ENCODE data around the gene GOSR1. TPM values are rescaled to one million over a fixed set of nuclear protein-coding genes. Genes with fewer than 3 reads are reported as not detected.
A peak's percentile ranks its signal among the peaks of the same experiment; 100 is the strongest.

GOSR1 gene
- total RNA-seq, 2 donors from 2014 or later: 50.8 to 57.3 TPM

- no peaks in the 10 kb centered on the region for H3K27me3 Mint-ChIP-seq (ENCODE audit: insufficient read depth)
- Histone ChIP-seq H3K4me3 (ENCODE audit: low read length) (peak overlapping the region; percentile 89), H3K9ac (ENCODE audit: extremely low read depth, low read length, poor library complexity, severe bottlenecking) (peak overlapping the region; percentile 92), H3K9me3 (ENCODE audit: control insufficient read depth, low read length) (no peaks in the 10 kb centered on the region), H3K27me3 (ENCODE audit: control insufficient read depth, insufficient read depth, low read length, poor library complexity, severe bottlenecking) (no peaks in the 10 kb centered on the region), H3K27ac (ENCODE audit: low read depth, low read length) (peak overlapping the region; percentile 48), H3K36me3 (ENCODE audit: control insufficient read depth, insufficient read depth, low read length) (peaks cover 36% of the 10 kb centered on the region), H3K4me1 (ENCODE audit: control insufficient read depth, insufficient read depth, low read length) (no peaks in the 10 kb centered on the region)
- no peak for DNase-seq
- 0 to 1% methylated on average over 5 to 9 of the region's 9 CpGs for WGBS, 2 experiments (ENCODE audit: insufficient coverage in 1 of 2, insufficient read length in 1 of 2)
- H3K4me3 Mint-ChIP-seq: peak overlapping the region; percentile 99
- H3K9me3 Mint-ChIP-seq: no peaks in the 10 kb centered on the region
- peaks cover 26% of the 10 kb centered on the region for H3K36me3 Mint-ChIP-seq (ENCODE audit: low read depth)
- peak overlapping the region; percentile 99 for H3K27ac Mint-ChIP-seq
- no peak for TF ChIP-seq CTCF (conservative IDR thresholded peaks at IDR 0.05)
- peaks cover 14% of the 10 kb centered on the region for H3K4me1 Mint-ChIP-seq
Observed at GRCh38 chr17:30477774-30478115, 537 bp downstream of the GOSR1 start.

GRCh38 chr17:30482555-30482954 lies 5.3 kb downstream of the GOSR1 start:
- H3K27me3 Mint-ChIP-seq (ENCODE audit: insufficient read depth): no peaks in the 10 kb centered on the region
- H3K4me3 ChIP-seq (ENCODE audit: low read length): no peak overlapping the region
- H3K27me3 ChIP-seq (ENCODE audit: control insufficient read depth, insufficient read depth, low read length, poor library complexity, severe bottlenecking): no peaks in the 10 kb centered on the region
- H3K4me1 ChIP-seq (ENCODE audit: control insufficient read depth, insufficient read depth, low read length): no peaks in the 10 kb centered on the region
- no peak overlapping the region for H3K27ac ChIP-seq (ENCODE audit: low read depth, low read length)
- H3K9me3 Mint-ChIP-seq: no peaks in the 10 kb centered on the region
- TF ChIP-seq CTCF (conservative IDR thresholded peaks at IDR 0.05): no peak
- H3K4me1 Mint-ChIP-seq: peaks cover 8% of the 10 kb centered on the region
- H3K27ac Mint-ChIP-seq: no peak overlapping the region
- no peaks in the 10 kb centered on the region for H3K9me3 ChIP-seq (ENCODE audit: control insufficient read depth, low read length)
- peaks cover 69% of the 10 kb centered on the region for H3K36me3 Mint-ChIP-seq (ENCODE audit: low read depth)
- DNase-seq: no peak
- peaks cover 83% of the 10 kb centered on the region for H3K36me3 ChIP-seq (ENCODE audit: control insufficient read depth, insufficient read depth, low read length)
- no peak overlapping the region for H3K9ac ChIP-seq (ENCODE audit: extremely low read depth, low read length, poor library complexity, severe bottlenecking)
- no peak overlapping the region for H3K4me3 Mint-ChIP-seq

GRCh38 chr17:30483159-30483558 lies 6.0 kb downstream of the GOSR1 start:
- Mint-ChIP-seq H3K4me1 (peaks cover 2% of the 10 kb centered on the region), H3K27me3 (ENCODE audit: insufficient read depth) (no peaks in the 10 kb centered on the region), H3K27ac (no peak overlapping the region), H3K4me3 (no peak overlapping the region), H3K9me3 (no peaks in the 10 kb centered on the region), H3K36me3 (ENCODE audit: low read depth) (peaks cover 73% of the 10 kb centered on the region)
- no peak for DNase-seq
- Histone ChIP-seq H3K27ac (ENCODE audit: low read depth, low read length) (no peak overlapping the region), H3K27me3 (ENCODE audit: control insufficient read depth, insufficient read depth, low read length, poor library complexity, severe bottlenecking) (no peaks in the 10 kb centered on the region), H3K4me1 (ENCODE audit: control insufficient read depth, insufficient read depth, low read length) (no peaks in the 10 kb centered on the region), H3K36me3 (ENCODE audit: control insufficient read depth, insufficient read depth, low read length) (peaks cover 87% of the 10 kb centered on the region), H3K4me3 (ENCODE audit: low read length) (no peak overlapping the region), H3K9ac (ENCODE audit: extremely low read depth, low read length, poor library complexity, severe bottlenecking) (no peak overlapping the region), H3K9me3 (ENCODE audit: control insufficient read depth, low read length) (no peaks in the 10 kb centered on the region)
- 100% methylated on average over 1 of the region's 1 CpG for WGBS, 2 experiments (ENCODE audit: insufficient coverage in 1 of 2, insufficient read length in 1 of 2)
- TF ChIP-seq CTCF (conservative IDR thresholded peaks at IDR 0.05): no peak

Measured in endodermal cell (in vitro differentiated cells).